HUES64 (cell line): ENCODE results near the gene PRPF8.

Source experiments
- H3K27ac ChIP-seq: 2 replicates; pipeline ENCODE4 v1.7.0; 2013; ENCODE audit warnings: low read depth, low read length, inconsistent platforms
- H3K27me3 ChIP-seq: 2 replicates; pipeline ENCODE4 v1.6.1; 2013; ENCODE audit warnings: mild to moderate bottlenecking, low read length; ENCODE audit not compliant: insufficient read depth
- H3K36me3 ChIP-seq: 2 replicates; pipeline ENCODE4 v1.6.1; 2013; ENCODE audit warnings: mild to moderate bottlenecking, low read length; ENCODE audit not compliant: insufficient read depth
- H3K4me1 ChIP-seq: 2 replicates; pipeline ENCODE4 v1.6.1; 2013; ENCODE audit warnings: mild to moderate bottlenecking, low read length, moderate library complexity; ENCODE audit not compliant: insufficient read depth
- H3K4me3 ChIP-seq: 2 replicates; pipeline ENCODE4 v1.5.1; 2013; ENCODE audit warnings: mild to moderate bottlenecking, low read length, moderate library complexity
- H3K9ac ChIP-seq: 2 replicates; pipeline ENCODE4 v1.6.1; 2013; ENCODE audit warnings: mild to moderate bottlenecking, low read depth, low read length
- H3K9me3 ChIP-seq: 2 replicates; pipeline ENCODE4 v1.6.1; 2013; ENCODE audit warnings: low read depth, low read length; ENCODE audit not compliant: insufficient read depth
- WGBS: fragments of 150-250, 120-280 bp; methylation state at CpG from one replicate; pipeline ENCODE4 v1.1.7; 2013; ENCODE audit warnings: missing lambda C conversion rate; 5-methylcytosine and 5-hydroxymethylcytosine counted together

Gene PRPF8

GRCh38 chr17:1648963-1649843 lies 35.5 kb downstream of the PRPF8 start:
- Histone ChIP-seq H3K27ac (peak overlapping the region; percentile 81; the same call in 1 of the 2 replicates), H3K36me3 (peaks cover 41% of the 10 kb centered on the region), H3K4me3 (peak overlapping the region; percentile 74), H3K9me3 (no peaks in the 10 kb centered on the region), H3K4me1 (0 out of 2 replicates have a peak, but pooled peaks cover 16% of the 10 kb centered on the region), H3K27me3 (peaks cover 9% of the 10 kb centered on the region), H3K9ac (peak overlapping the region; percentile 57; the same call in 1 of the 2 replicates)
- WGBS: under 1% methylated on average over 99 of the region's 100 CpGs

DNA sequence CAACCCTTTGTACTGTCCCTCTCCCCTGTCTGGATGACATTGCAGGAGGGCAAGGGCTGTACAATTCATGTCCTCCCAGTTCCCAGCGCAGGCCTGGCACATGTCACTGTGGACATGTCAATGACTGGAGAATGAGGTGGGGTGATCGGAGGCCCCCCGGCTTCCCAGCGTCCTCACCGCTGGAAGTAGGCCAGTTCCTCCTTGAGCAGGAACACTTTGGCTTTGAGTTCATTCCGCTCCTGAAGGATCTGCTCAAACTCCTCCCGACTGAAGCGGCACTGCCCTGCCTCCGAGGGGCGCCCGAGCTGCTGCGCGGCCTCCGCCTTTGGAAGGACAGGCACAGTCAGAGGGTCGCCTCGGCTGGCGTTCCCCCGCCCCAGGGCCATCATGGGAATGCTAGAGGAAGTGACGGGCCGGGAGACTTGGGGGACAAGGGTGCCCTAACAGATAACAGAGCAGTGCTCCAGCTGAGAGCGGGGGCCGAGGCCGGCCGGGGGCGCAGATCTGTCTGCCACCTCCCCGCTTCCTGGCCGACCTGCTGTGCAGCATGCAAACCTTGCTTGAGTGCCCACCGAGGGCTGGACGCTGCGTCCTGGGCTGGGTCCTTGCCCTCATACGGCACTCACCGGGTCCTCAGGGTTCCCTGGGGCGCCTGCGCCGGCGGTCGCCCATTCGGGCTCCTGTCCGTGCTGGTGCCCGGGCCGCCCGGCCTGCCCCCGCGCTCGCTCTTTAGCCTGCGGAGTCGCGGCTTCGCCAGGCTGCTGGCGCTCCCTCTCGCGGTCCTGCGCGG lies 36.3 kb downstream of the PRPF8 start:
- 23% methylated on average over 54 of the region's 54 CpGs for WGBS
- Histone ChIP-seq H3K27ac (no peak overlapping the region; the same call in 1 of the 2 replicates), H3K4me3 (peak overlapping the region; percentile 60), H3K4me1 (0 out of 2 replicates have a peak, but pooled peaks cover 19% of the 10 kb centered on the region), H3K27me3 (peaks cover 17% of the 10 kb centered on the region), H3K9ac (peak overlapping the region; percentile 47), H3K36me3 (peaks cover 33% of the 10 kb centered on the region), H3K9me3 (no peaks in the 10 kb centered on the region)

DNA sequence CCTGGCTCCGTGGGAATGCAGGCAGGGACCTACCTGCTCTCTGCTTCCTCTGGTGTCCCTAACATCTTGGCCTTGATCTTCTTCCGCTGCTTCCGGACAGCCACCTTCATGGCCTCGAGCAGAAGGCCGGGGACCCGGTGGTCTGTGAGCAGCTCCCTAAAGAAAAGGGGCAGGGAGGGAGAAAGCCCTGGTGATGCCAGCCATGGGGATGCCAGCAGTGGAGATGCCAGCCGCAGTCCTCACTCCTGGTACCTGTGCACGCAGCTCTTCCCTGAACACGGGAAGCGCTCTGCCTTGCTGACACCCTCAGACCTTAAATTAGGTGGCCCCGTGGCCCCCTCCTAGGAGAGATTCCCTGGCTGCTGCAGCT lies 36.9 kb downstream of the PRPF8 start:
- 89% methylated on average over 11 of the region's 11 CpGs for WGBS
- Histone ChIP-seq H3K27ac (no peak overlapping the region), H3K27me3 (peaks cover 17% of the 10 kb centered on the region), H3K4me3 (no peak overlapping the region; the same call in 1 of the 2 replicates), H3K9me3 (no peaks in the 10 kb centered on the region), H3K4me1 (0 out of 2 replicates have a peak, but pooled peaks cover 19% of the 10 kb centered on the region), H3K36me3 (peaks cover 27% of the 10 kb centered on the region), H3K9ac (no peak overlapping the region)

DNA sequence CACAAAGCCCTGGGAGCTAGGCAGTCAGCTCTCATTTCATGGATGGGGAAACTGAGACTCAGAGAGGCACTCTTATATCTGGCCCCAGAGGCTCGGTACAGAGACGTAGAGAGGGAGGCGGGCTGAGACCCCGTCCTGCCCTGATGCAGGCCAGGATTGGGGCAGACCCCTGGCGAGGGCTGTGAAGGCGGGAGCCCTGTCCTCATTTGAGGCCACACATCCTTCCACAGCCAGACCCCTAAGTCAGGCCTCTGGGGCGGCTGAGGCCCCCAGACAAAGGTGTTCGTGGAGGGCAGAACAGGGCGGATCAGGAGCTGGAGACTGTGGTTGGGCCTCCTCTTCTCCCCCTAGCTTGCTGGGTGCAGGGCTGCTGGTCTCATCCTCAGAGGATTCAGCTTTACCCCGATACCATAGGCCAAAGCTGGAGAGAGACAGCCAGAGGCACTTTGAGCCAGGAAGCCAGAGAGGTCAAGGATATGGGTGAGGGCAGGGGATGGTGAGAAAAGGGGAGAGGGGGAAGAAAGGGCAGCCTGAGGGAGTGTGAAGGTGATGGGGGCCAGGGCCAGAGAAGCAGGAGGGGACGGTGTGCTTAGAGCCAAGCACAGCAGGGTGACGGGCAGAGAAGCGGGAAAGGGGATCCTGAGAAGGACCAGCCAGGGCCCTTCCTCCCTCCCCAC lies 38.3 kb downstream of the PRPF8 start:
- Histone ChIP-seq H3K4me1 (0 out of 2 replicates have a peak, but pooled peaks cover 19% of the 10 kb centered on the region), H3K36me3 (peaks cover 13% of the 10 kb centered on the region), H3K9me3 (no peaks in the 10 kb centered on the region), H3K9ac (no peak overlapping the region), H3K27ac (no peak overlapping the region), H3K4me3 (no peak overlapping the region), H3K27me3 (peaks cover 17% of the 10 kb centered on the region)
- WGBS: 83% methylated on average over 13 of the region's 13 CpGs

DNA sequence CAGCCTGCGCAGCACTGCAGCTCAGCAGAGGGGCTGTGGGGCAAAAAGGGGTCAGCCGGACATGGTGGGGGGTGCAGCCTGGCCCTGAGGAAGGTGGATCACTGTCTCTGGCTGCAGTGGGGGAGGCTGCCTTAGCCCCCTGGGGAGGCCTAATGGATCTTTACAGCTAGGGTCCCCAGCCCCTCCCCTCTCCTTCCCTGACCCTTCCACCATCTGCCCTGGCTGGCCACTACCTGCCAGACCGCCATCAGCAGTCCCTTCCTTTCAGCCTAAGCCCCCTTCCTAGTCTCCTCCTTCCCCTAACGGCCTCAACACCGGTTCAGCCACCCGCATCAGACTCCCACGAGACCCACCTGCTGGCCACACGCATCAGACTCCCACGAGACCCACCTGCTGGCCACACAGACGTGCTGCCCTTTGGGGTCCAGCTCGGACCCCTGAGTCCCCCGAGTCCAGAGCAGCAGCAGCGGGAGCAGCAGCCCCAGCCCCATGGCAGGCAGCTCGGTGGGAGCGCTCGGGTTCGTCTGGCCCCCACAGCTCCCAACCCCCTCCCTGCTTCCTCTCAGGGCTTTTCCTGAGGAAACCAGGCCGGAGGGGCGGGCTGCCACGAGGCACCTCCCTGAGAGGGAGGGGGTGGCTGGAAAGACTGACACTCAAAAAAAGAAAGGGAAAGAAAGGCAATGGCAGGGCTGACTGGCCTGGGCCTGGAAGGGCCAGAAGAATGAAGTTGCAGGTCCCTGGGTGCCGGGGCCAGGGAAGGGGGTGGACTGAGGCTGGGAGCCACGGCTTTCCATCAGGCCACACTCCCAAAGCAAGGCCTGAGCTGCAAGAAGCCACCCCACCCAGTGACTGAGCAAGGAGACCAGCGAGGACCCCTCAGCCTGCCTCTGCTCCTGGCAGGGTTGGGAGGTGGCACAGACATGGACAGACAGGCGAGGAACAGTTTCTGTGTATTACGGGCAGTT lies 39.2 kb downstream of the PRPF8 start, which contains the start of gene SCARF1:
SCARF1 (minus strand) TSS at position 526 of the 965 bp plus-strand sequence; CDS start at position 491, 35 bp downstream.
- Histone ChIP-seq H3K9ac (no peak within 1 kb of the TSS), H3K9me3 (no peaks in the 10 kb centered on the region), H3K27ac (no peak within 1 kb of the TSS), H3K4me3 (no peak within 1 kb of the TSS), H3K4me1 (0 out of 2 replicates have a peak, but pooled peaks cover 19% of the 10 kb centered on the region), H3K27me3 (peaks cover 17% of the 10 kb centered on the region), H3K36me3 (peaks cover 4% of the 10 kb centered on the region)
- WGBS: 54% methylated on average over 25 of the region's 25 CpGs

DNA sequence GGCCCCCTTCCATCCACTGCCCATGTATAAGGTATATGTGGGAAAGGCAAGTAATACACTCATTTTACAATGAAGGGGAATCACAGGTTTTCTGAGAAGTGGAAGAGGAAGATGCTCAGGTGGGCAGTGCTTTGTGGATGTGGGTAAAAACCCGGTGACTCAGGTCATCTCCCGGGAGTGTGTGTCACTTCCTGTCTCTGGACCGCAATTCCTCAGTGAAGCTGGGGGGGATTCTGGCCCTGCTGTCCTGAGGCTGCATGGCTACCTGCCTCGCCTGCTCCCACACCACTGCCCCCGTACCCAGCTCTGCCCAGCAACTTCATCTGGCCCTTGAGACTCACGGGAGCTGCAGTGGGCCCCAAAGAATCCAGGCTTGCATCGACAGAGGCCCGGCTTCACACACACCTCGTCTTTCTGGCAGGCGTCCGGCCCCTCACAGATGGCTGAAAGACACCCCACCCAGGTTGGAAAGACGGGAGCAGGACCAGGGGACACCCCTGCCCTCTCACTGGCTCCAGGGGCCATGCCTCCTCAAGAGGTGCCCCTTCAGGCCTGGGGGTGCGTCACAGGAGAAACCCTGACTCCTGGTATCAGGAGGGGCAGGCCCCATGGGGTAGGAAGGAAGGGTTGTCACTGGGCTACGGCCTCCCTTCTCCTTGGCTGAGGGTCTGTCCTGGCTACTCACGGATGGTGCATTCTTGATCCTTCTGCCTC lies 40.0 kb downstream of the PRPF8 start:
- 74% methylated on average over 15 of the region's 15 CpGs for WGBS
- Histone ChIP-seq H3K36me3 (no peaks in the 10 kb centered on the region), H3K9ac (no peak overlapping the region), H3K4me1 (0 out of 2 replicates have a peak, but pooled peaks cover 19% of the 10 kb centered on the region), H3K27ac (no peak overlapping the region), H3K9me3 (no peaks in the 10 kb centered on the region), H3K27me3 (peaks cover 17% of the 10 kb centered on the region), H3K4me3 (no peak overlapping the region)

- H3K4me1 ChIP-seq: 0 out of 2 replicates have a peak, but pooled peaks cover 22% of the 10 kb centered on the region
- H3K27ac ChIP-seq: no peak overlapping the region
- no peaks in the 10 kb centered on the region for H3K9me3 ChIP-seq
- no peak overlapping the region for H3K9ac ChIP-seq
- H3K27me3 ChIP-seq: peaks cover 17% of the 10 kb centered on the region
- no peaks in the 10 kb centered on the region for H3K36me3 ChIP-seq
- peak overlapping the region; percentile 61 for H3K4me3 ChIP-seq
- WGBS: 46% methylated on average over 13 of the region's 13 CpGs
These were observed 40.6 kb downstream of the PRPF8 start for GRCh38 chr17:1643999-1644492.

- peak overlapping the region; percentile 61 for H3K4me3 ChIP-seq
- H3K9ac ChIP-seq: peak overlapping the region; percentile 45; the same call in 1 of the 2 replicates
These were observed 41.2 kb downstream of the PRPF8 start for GRCh38 chr17:1643293-1643998.

GRCh38 chr17:1641065-1641403 lies 43.6 kb downstream of the PRPF8 start:
- 81% methylated on average over 10 of the region's 12 CpGs for WGBS
- H3K9ac ChIP-seq: no peak overlapping the region
- no peaks in the 10 kb centered on the region for H3K36me3 ChIP-seq

More at GRCh38 chr17:1643293-1643998, 41.2 kb downstream of the PRPF8 start:
- 3% methylated on average over 78 of the region's 90 CpGs for WGBS
- Histone ChIP-seq H3K27ac (no peak overlapping the region), H3K4me1 (0 out of 2 replicates have a peak, but pooled peaks cover 22% of the 10 kb centered on the region), H3K9me3 (no peaks in the 10 kb centered on the region), H3K36me3 (no peaks in the 10 kb centered on the region), H3K27me3 (peaks cover 17% of the 10 kb centered on the region)

More at GRCh38 chr17:1641065-1641403, 43.6 kb downstream of the PRPF8 start:
- Histone ChIP-seq H3K9me3 (no peaks in the 10 kb centered on the region), H3K27me3 (peaks cover 17% of the 10 kb centered on the region), H3K27ac (no peak overlapping the region), H3K4me1 (peaks cover 24% of the 10 kb centered on the region; the same call in 1 of the 2 replicates), H3K4me3 (no peak overlapping the region)
